Hematopoietic multipotent progenitor cell treated with erythropoietin and hydrocortisone succinate and interleukin-3 and kit ligand, for 8 days (in vitro differentiated cells): ENCODE results near the gene GPRIN1.

ENCODE experiments used
- DNase-seq: peaks from one replicate; pipeline ENCODE4 v3.0.0-alpha.2; 2015

GPRIN1 gene

DNA sequence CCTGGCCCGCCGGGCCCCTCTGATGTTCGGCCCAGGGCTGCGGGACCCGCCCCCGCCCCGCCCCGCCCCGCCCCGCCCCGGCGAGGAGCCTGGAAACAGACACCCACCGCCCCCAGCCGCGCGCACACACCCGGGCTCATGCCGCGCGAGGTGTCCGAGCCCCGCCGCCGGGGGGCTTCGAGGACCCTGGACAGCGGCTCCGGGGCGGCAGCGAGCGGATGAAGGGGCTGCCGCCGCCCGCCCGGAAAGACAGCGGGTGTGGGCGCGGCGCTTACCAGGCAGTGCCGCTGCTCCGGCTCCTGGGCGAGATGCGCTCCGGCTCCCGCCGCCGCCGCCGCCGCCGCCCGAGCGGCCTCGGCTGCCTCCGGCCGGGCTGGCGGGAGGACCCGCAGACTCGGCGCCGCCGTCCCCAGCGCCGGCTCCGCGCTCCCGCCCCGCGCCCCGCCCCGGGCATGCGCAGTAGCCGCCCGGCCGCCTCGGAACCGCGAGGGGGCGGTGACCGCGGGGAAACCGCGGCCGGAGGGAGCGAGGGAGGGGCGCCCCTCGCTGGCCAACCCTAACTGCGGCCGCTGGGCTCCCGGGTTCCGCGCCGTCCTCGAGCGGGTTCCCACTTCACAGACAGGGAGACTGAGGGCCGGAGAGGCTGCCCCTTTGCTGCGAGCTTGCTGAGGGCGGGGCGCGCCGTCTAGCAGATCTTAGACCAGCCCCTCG is at the start of gene GPRIN1:
Gene GPRIN1 (minus strand): TSS at position 433 of the 711 bp plus-strand sequence. CDS start 10,322 bp downstream, outside the sequence.
- peak; percentile 41 for DNase-seq

DNA sequence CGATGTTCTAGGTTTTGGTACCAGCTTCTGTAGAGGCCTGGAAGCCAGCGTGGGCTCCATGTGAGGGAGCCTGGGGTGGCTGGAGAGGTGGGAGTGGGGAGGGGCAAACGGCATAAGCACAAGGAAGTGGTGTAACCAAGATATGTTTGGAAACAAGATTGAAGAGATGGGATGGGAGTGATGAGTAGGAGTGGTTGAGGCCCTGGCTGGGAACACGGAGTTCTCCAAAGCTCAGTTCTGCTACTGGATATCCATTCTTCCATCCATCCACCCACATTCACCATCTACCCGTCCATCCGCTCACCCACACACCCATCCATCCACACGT is 49.5 kb upstream of the GPRIN1 start:
- DNase-seq = no peak

DNA sequence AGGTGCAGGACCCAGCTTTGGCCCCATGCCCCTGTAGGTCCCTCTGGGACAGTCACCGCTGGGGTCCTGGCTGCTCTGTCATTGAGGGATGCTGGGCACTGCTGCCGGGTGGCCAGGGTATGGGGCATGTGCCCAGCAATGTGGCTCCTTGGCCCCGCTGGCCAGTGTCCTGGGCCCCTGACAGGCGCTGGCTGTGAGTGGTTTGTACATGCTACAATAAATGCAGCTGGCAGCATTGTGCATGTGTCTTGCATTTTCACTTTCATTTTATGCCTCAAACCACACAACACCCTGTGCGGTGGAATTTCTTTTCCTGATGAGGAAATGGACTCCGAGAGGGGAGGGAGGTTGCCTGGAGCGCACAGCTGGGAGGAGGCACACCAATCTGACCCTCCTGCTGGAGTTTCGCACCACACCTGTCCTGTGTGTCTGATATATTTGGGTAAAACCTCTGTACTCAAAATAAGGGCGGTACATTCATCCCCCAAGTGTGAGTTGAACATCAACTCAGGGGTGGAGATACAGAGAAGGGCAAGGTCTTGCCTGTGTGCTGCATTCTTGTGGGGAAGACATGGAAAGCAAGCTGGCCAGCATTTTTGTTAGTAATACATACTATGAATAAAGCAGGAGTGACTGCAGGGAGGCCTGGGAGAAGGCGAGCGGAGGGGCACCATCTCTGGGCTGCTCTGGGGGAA is 49.0 kb upstream of the GPRIN1 start:
- no peak for DNase-seq

DNA sequence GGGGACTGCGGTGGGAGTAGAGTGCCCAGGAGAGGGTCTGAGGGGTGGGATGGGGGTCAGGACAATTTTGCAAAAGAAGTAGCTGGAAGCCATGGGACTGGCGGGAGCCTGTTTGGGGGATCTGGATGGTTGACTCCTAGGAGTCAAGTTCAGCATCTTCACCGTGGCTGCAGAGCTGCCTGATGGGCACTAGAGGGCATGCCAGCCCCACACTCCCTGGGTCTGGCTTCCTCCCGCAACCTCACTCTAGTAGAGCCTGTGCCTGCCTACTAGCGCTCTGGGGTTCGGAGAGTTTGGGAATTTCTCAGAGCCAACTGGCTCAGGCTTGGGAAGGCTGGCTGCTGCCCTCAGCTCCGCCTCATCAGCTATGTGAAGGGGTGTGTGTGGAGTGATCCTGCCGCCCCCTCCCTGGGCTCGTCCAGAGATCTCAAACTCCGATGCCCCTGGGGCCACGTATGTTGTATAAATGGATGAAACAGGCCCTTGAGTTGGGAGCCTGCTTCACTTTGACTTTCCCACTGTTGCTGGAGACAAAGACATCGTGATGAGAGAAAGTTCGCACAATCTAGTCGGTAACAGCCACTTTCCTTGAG is 48.1 kb upstream of the GPRIN1 start:
- peak; percentile 72 for DNase-seq

DNA sequence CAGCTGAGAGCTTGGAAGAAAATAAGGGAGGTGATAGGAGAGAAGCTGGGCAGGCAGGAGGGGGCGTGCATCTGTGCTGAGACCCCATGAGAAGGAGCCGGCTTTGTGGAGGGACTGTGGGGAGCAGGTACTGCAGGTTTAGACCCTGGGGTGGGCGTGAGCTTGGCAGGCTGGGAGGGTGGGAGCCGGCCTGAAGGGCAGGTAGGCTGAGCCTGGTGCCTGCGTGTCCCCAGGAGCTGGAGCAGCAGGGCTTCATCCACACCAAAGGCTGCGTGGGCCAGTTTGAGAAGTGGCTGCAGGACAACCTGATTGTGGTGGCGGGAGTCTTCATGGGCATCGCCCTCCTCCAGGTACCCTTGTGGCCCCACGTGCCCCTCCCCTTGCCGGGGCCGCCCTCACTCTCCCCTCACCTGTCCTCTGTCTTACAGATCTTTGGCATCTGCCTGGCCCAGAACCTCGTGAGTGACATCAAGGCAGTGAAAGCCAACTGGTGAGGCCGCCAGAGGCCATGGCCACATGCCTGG is 46.6 kb upstream of the GPRIN1 start:
- DNase-seq = no peak

DNA sequence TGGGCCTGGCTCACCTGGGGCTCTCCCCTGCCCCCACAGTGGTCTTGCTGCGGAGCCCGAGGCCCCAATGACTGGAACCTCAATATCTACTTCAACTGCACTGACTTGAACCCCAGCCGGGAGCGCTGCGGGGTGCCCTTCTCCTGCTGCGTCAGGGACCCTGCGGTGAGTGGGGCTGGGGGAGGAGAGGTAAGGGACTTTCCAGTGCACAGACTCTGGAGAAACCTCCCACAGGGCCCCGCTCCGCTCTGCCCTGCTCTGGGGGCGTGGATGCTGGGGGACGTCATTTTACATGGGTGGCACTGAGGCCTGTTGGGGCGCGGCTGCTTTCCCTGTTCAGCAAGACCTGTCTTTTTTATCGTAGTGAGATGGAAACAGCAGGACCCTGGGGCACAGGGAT is 44.9 kb upstream of the GPRIN1 start:
- no peak for DNase-seq

DNA sequence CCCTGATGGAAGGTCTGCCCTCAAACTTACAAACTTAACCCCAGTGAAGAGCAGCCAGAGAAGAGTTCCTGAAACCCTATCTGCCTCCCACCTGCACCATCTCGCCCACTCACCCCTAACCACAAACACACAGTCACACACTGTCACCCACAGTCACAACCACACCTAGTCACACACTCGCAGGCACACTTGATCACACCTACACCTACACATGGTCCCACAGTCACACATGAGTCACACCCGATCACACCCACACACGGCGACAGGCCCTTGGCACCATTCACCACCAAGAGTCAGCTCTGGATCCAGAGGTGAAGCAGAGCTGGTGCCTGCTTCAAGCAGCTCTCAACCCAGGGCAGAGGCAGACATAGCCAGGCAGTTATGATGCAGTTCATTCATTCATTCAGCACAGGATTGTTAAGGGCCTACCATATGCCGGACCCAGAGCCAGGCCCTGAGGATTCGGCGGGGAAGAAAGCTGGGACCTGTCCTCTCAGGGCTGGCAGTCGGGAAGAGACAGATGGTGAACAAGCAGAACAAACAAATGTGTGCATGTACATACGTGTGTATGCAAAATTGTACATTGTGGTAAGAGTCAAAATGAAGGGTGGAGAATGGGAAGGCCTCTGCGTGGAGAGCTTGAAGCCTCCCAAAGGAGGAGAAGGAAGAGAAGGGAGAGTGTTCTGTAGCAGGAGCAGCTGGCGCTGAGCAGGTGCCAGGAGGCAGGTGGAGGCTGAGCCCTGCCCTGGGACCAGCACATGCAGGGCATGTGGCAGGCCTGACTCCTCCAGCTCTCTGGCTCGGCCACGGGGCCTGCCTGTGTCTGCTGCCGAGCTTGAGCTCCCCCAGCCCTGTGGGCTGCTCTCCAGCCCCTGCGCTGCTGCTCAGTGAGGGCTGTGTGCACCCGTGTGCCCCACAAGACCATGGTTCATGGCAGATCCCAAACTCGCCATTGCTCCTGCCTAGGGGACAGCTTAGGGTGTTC is 43.7 kb upstream of the GPRIN1 start:
- peak; percentile 52 for DNase-seq

DNA sequence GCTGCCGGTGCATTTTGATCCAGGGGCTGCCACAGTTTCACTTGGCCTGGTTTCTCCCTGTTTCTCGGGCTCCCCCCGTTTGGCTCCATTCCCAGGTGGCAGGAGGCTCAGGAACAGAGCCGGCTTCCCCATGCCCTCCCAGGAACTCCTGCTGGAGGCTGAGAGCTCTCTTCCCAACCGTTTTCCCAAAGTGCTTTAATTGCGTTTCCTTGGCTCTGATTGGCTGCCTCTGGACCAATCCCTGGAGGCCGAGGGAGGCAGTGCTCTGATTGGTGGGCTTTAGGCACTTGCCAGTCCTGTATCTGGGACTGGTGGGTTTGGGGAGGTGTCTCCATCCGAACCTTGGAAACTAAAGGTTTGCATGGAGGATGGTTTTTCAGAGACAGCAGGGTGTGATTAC is 42.2 kb upstream of the GPRIN1 start:
- DNase-seq = no peak

DNA sequence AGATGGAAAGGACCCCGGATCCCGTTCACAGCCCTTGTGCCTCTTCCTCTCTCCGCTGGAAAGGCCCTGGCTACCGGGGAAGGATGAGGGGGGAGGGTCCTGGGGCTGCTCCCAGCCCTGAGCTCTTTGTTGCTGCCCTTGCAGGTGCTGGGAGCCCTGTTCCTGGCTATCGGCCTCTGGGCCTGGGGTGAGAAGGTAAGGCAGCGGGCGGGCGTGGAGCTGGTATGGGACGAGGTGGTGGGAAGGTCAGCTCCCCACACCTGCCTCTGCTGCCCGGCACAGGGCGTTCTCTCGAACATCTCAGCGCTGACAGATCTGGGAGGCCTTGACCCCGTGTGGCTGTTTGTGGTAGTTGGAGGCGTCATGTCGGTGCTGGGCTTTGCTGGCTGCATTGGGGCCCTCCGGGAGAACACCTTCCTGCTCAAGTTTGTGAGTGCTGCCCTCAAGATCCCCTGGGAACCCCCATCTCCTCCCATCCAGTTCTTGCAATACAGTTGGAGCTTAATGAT is 41.6 kb upstream of the GPRIN1 start:
- DNase-seq = no peak

DNA sequence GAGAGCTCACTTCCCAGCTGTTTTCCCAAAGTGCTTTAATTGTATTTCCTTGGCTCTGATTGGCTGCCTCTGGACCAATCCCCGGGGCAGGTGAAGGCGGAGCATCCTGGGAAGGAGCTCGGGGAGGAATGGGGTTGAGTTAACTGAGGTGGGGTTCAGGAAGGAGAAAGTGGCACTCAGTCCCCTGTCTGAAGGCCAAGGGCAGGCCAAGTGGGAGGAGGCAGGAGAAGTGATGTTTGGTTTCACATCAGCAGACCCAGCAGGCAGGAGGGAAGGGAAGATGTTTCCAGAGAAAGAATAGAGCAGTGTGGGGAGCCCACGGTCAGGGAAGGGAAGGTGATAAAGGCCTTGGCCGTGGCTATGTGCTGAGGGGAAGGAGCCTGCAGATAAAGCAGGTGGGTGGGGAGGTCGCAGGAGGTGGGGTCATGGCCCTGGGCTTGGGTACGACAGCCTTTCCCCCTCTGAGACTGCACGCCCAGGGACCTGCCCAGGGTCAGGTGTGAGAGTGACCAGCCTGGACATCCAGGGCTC is 40.5 kb upstream of the GPRIN1 start:
- peak; percentile 65 for DNase-seq

DNA sequence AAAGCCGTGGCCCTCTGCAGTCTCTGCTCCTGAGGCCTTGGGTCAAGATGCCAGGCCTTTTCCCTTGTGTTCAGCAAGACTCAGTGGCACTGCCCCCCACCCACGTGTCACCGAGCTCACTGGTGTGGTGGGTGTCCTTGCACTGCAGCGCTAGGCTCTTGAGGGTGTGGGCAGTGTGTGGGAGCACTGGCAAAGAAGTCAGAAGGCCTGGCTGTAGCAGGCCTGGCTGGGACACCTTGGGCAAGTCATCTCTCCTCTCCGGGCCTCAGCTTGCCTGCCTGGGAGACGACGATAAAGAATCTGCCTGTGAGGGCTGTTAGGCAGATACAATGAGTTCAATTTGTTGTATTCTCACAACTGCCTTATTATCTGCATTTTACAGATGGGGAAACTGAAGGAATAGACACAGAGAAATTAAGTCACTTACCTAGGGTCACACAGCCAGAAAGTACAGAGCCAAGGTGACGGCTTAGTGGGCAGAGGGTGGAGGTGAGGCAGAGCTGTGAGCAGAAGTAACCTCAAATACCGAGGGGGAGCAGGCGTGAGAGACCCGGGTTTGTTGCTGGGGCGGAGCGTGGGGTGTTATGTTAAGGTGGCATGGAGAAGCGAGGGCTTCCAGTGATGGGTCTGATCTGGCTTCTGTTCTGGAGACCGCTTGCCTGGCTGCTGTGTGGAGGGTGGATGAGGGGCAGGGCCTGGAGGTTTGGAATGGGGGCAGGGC is 38.7 kb upstream of the GPRIN1 start:
- peak; percentile 98 for DNase-seq

DNA sequence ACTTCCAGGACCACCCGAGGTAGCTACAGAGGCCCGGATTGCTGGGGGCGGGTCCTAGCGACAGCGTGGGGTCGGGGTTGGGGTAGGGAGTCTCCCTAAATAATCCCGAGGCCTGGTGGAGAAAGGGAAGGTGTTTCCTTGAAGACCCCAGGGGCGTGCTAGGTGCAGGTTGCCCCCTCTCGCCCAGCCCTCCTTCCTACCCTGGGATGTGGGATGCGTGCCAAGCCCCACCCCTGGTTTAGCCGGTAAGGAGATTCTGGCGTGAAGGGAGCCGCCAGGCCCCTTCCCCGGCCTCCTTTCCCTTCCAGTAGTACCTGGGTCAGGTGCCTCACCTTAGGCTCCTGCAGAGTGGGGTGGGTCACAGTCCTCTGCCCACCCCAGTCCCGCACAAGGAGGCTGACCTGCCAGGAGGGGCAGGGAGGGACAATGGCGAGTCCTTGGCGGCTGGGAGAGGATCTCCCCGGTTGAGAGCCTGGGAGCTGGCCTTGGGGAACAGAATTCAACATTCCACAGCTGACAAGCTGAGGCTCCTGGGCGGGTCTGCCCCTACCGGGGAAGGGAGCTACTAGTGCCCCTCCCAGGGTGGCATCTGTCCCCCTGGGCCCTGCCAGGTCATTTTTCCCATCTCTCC is 38.0 kb upstream of the GPRIN1 start:
- peak; percentile 64 for DNase-seq

DNA sequence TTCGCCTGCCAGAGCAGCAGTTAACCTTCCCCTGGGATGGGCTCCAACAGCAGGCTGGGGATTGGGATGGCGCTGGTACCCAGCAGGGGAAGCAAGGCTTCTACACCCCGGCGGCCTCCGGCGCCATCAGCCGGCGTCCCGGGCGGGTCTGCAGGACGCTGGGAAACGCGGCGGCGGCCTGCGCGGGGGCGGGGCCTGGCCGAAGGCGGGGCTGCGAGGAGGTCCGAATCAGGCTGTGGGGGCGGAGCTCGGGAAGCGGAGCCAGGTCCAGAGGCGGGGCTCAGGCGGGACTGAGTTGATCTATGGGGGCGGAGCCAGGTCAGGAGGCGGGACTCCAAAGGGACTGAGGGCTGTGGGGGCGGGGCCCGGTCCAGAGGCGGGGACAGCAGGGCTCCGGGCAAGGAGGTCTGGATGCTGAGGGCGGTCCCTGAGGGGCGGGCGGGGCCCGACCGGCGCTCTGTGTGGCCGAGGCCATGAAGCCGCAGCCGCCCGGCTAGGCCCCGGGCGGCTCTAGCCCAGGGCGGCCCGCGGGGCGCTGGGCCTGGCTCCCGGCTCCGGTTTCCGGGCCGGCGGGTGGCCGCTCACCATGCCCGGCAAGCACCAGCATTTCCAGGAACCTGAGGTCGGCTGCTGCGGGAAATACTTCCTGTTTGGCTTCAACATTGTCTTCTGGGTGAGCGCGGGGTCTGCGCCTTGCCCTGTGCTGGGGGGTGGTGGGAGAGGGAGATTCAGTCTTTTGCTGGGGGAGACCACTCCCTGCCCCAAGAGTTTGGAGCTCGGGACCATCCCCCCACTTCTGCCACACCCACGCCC is 37.3 kb upstream of the GPRIN1 start, which contains the start of gene TSPAN17:
Gene TSPAN17 (plus strand): TSS at position 455 of the 813 bp plus-strand sequence. CDS start 132 bp downstream, at position 587.
- DNase-seq = peak; percentile 98

DNA sequence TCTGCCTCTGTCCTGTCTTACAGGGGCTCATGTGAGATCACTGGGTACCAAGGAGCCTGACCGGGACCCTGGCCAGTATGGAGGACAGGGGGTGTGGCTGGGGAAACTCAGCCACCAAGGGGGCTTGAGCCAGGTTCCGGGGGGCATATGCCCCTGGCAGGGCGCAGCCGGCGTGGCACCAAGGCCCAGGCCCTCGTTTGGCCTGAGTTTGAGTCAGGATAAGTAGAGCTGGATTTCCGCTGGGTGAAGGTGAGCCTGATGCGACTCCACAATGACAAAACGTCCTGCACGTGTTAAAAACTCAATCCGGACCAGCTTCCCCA is 36.7 kb upstream of the GPRIN1 start:
- DNase-seq = no peak

DNA sequence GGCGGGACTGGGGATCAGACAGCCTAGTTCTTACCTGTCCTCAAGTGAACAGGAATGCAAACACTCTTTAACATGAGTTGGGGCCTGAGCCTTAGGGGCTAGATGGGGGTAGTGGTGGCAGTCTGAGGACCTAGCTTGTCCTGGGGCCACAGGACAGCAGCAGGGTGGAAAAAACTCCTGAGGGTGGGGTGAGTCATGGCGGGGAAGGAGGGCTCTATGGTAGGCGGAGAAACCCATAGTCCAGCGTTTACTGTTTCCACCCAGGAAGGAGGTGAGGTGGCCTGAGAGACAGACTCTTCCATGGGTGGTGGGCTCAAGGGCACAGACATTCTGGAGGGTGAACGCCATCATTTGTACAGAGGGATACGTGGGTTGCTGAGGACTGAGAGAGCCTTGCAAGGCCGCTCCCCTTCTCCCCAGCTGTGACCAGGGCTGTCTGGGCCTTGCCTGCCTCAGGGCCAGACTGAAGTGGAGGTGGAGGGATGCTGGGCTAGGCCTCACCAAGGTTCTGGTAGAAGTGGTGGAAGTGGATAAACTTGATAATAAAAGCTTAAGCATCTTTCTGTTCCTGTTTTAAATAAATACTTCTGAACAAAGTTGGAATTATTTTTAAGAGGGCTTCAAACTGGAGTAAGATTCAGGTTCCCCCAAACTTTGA is 36.2 kb upstream of the GPRIN1 start:
- no peak for DNase-seq

DNA sequence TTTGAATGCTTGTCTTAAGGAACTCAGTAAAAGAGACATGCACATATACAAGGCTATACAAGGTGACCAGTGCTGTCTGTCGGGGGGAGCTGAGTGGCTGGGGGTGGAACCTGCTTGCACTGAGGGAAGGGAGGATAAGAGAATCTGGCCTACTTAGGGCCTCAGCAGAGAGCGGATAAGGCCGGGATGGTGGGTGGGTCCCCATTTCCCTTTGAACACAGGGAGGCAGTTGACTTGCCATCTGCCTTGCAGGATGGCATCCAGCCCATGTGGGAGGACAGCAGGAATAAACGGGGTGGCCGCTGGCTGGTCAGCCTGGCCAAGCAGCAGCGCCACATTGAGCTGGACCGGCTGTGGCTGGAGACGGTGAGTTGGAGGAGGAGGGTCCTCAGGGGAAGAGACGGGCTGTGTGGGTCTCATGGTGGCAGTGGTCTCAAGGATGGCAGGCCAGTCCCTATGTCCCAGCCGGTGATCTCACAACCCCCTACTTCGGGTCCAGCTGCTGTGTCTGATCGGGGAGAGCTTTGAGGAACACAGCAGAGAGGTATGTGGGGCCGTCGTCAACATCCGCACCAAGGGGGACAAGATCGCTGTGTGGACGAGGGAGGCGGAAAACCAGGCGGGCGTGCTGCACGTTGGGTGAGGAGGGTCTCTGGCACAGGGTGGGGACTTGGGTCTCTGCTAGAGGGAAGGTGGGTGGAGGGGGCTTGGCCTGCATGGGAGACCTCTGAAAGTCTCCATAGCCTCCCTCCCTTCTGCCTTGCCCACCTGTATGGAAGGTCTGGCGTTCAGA is 35.1 kb upstream of the GPRIN1 start:
- DNase-seq = peak; percentile 72

DNA sequence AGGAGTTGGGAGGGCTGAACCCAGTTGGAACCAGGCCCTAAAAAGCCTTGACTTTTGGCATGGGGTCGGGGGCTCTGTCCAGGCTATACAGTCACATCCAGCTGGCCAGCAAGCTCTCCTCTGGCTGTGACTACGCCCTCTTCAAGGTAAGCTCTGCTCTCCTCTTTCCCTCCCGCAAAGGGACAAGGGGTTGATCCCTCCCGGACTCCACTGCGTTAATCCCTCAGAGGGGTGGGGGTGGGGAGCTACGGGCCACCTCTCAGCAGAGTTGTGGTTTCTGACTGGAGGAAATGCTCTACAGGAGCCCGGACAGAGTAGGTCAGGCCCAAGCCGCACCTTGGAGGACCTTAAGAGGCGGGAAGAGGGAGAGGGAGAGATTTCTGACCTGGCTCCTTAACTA is 34.3 kb upstream of the GPRIN1 start:
- DNase-seq = no peak

DNA sequence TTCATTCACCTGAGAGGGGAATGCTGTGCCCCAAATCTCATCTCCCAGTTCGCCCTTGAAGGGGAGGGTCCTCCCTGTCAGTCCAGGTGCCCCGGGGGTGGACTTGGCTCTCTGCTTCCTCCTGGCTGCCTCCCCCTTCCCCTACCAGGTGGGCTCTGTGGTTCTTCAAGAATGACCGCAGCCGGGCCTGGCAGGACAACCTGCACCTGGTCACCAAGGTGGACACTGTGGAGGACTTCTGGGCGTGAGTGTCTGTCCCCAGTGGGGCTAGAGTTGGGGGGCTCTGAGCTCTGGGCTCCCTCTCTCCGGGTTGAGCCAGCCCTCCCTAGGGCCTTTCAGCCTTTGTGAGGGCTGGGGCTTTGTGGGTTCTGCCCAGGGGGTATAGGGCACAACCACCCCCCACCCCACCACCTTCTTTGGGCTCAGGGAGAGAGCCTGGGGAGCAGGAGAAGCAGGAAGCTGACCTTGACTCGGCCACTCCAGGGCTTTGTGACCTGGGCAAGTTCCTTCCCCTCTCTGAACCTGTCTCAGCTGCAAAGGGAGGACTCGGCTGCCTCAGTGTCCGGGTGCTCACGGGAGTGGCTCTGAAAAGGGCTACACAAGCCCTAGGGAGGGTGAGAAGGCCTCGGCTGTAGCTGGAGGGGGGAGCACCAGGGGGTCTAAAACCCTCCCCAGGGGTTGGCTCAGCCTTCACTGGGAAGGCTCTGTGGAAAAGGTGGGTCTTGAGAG is 33.7 kb upstream of the GPRIN1 start:
- DNase-seq = no peak
